H1 (cell line): ENCODE results near the gene NRL. TPM values are rescaled to one million over a fixed set of nuclear protein-coding genes. Genes with fewer than 3 reads are reported as not detected.

Experiments used
- CHD1 ChIP-seq: IDR thresholded peaks from 2 replicates; pipeline ENCODE4 v1.6.1; 2012; ENCODE audit warnings: low read depth, low read length, improper control_type of control experiment
- HDAC2 ChIP-seq, 2 experiments: fragments of 300-600 bp in 1 of 2; sonication (generic) in 1 of 2; IDR thresholded peaks; 2 replicates each; pipeline ENCODE4 v1.6.1; 2011 to 2012; ENCODE audit warnings: low read depth in 2 of 2, low read length in 2 of 2, mild to moderate bottlenecking in 2 of 2, moderate library complexity in 2 of 2, borderline replicate concordance in 1 of 2, inconsistent platforms in 1 of 2
- POLR2AphosphoS5 ChIP-seq: IDR thresholded peaks from 2 replicates; pipeline ENCODE4 v1.6.1; 2011; ENCODE audit warnings: low read depth, low read length
- SIRT6 ChIP-seq: IDR thresholded peaks from one replicate; pipeline ENCODE4 v1.7.1; 2012; ENCODE audit warnings: low read length, inconsistent platforms
- TAF1 ChIP-seq: IDR thresholded peaks from 2 replicates; pipeline ENCODE4 v1.6.1; 2011; ENCODE audit warnings: mild to moderate bottlenecking, low read depth, low read length
- polyA plus RNA-seq, 7 experiments: library from polyadenylated mRNA; depleted of rRNA in 3 of 7; stranded (reverse) in 5 of 7; unstranded in 2 of 7; fragments of >200 nt in 5 of 7; fragments of 200-250 nt in 2 of 7; gene quantifications; 1 replicate in 5 of 7; 2 replicates in 1 of 7; 4 replicates in 1 of 7; pipeline versions ENCODE4 v1.2.1 to v1.2.3, GENCODE V29; 2011 to 2013; ENCODE audit warnings: missing spikeins in 2 of 7, mixed read lengths in 2 of 7
- total RNA-seq: library from RNA; stranded (reverse); fragmentation: NEBNext Ultra II Directional; extraction: Animal tissue kit (Norgen Biotek cat#: 25700); gene quantifications from 2 replicates; pipeline ENCODE4 v1.2.1, GENCODE V29; 2021

Gene NRL
- total and polyA plus RNA-seq, 2 of the 8 experiments (the other 6 are each of a cell fraction or from before 2014, with no cell fraction given), result 1.1 to 2.2 TPM

GRCh38 chr14:24077086-24077485, 37.7 kb downstream of the NRL start (continued):
- TF ChIP-seq CHD1 (no peak), HDAC2 (IDR thresholded peaks at IDR 0.05; ENCODE audit: borderline replicate concordance in 1 of 2, low read depth in 2 of 2, low read length in 2 of 2) (no peak), POLR2AphosphoS5 (no peak), TAF1 (no peak), SIRT6 (no peak)
